SU-DHL-6 (cell line): ENCODE data around the gene FEM1B.

ENCODE experiments used
- H2AFZ ChIP-seq: fragments of 200-600 bp; sonication (generic); 2 replicates; pipeline ENCODE4 v1.6.1; 2014; ENCODE audit warnings: low read depth, mild to moderate bottlenecking, moderate library complexity, mixed read lengths, antibody characterized with exemption, low read length; ENCODE audit not compliant: severe bottlenecking
- H3F3A ChIP-seq: fragments of 200-600 bp; shearing (Covaris generic); 2 replicates; pipeline ENCODE4 v1.6.0; 2016; ENCODE audit warnings: antibody characterized with exemption, mild to moderate bottlenecking; ENCODE audit not compliant: insufficient read depth
- H3K27ac ChIP-seq: fragments of 200-600 bp; sonication (generic); 2 replicates; pipeline ENCODE4 v1.5.1; 2016; ENCODE audit warnings: low read depth, mild to moderate bottlenecking, low read length, moderate library complexity, mixed read lengths
- H3K27me3 ChIP-seq: fragments of 200-600 bp; sonication (generic), shearing (Covaris generic); 2 replicates; pipeline ENCODE4 v1.6.0; 2014; ENCODE audit warnings: mild to moderate bottlenecking, low read length
- H3K36me3 ChIP-seq: fragments of 200-600 bp; sonication (generic); 2 replicates; pipeline ENCODE4 v1.6.1; 2014; ENCODE audit warnings: mild to moderate bottlenecking, low read length, mixed read lengths
- H3K4me2 ChIP-seq: fragments of 300-600, 200-600 bp; shearing (Covaris generic), sonication (generic); 2 replicates; pipeline ENCODE4 v1.6.0; 2014; ENCODE audit warnings: low read length, low read depth, mild to moderate bottlenecking; ENCODE audit not compliant: poor library complexity, severe bottlenecking
- H3K4me3 ChIP-seq: fragments of 200-600 bp; sonication (generic); 2 replicates; pipeline ENCODE4 v1.5.1; 2014; ENCODE audit warnings: antibody characterized with exemption, low read length, mild to moderate bottlenecking, mixed read lengths; ENCODE audit not compliant: insufficient read depth, poor library complexity, severe bottlenecking
- H3K79me2 ChIP-seq: fragments of 200-600 bp; sonication (generic); 2 replicates; pipeline ENCODE4 v1.6.1; 2014; ENCODE audit warnings: mild to moderate bottlenecking, low read length, moderate library complexity; ENCODE audit not compliant: insufficient read depth
- H3K9ac ChIP-seq: fragments of 200-600 bp; sonication (generic); 2 replicates; pipeline ENCODE4 v1.7.0; 2014; ENCODE audit warnings: mild to moderate bottlenecking, low read length
- H3K9me2 ChIP-seq: fragments of 200-600 bp; sonication (generic); replicated peaks from 2 replicates; pipeline ENCODE4 v1.6.1; 2014; ENCODE audit warnings: low read length; ENCODE audit not compliant: insufficient read depth
- H3K9me3 ChIP-seq: fragments of 200-600 bp; sonication (generic); 2 replicates; pipeline ENCODE4 v1.6.1; 2014; ENCODE audit warnings: low read length, mixed read lengths; ENCODE audit not compliant: insufficient read depth
- H4K20me1 ChIP-seq: fragments of 200-600 bp; sonication (generic); 2 replicates; pipeline ENCODE4 v1.6.1; 2014; ENCODE audit warnings: low read depth, mild to moderate bottlenecking, antibody characterized with exemption, low read length, moderate library complexity, mixed read lengths
- EZH2phosphoT487 ChIP-seq: fragments of 200-600 bp; sonication (generic), shearing (Covaris generic); conservative IDR thresholded peaks from 2 replicates; pipeline ENCODE4 v1.6.1; 2018; ENCODE audit warnings: mild to moderate bottlenecking, antibody characterized with exemption, low read length, moderate library complexity, mixed read lengths
- TF ChIP-seq, protein P1 (sequence below): fragments of 200-600 bp; sonication (generic); IDR thresholded peaks from one replicate; pipeline ENCODE4 v1.5.1; 2017; ENCODE audit warnings: antibody characterized with exemption, mild to moderate bottlenecking, low read length, moderate library complexity; ENCODE audit not compliant: insufficient read depth, poor library complexity, severe bottlenecking

The FEM1B gene

DNA sequence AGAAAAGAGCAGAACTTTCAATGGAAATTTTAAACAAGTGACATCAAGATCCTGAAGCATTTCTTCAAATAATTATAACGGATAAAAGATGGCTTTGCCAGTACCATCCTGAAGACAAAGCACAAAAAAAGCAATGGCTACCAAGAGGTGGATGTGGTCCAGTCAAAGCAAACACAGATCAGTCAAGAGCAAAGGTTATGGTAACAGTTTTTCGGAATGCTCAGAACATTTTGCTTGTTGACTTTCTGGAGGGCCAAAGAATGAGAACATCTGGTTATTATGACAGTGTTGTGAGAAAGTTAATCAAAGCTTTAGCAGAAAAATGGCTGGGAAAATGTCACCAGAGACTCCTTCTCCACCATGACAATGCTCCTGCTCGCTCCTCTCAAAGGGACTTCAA is 31.5 kb downstream of the FEM1B start:
- no peak overlapping the region for H3K9ac ChIP-seq
- TF ChIP-seq, protein P1, sequence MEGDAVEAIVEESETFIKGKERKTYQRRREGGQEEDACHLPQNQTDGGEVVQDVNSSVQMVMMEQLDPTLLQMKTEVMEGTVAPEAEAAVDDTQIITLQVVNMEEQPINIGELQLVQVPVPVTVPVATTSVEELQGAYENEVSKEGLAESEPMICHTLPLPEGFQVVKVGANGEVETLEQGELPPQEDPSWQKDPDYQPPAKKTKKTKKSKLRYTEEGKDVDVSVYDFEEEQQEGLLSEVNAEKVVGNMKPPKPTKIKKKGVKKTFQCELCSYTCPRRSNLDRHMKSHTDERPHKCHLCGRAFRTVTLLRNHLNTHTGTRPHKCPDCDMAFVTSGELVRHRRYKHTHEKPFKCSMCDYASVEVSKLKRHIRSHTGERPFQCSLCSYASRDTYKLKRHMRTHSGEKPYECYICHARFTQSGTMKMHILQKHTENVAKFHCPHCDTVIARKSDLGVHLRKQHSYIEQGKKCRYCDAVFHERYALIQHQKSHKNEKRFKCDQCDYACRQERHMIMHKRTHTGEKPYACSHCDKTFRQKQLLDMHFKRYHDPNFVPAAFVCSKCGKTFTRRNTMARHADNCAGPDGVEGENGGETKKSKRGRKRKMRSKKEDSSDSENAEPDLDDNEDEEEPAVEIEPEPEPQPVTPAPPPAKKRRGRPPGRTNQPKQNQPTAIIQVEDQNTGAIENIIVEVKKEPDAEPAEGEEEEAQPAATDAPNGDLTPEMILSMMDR, result no peak
- TF ChIP-seq EZH2phosphoT487, result no peak
- H3K9me3 ChIP-seq, result no peaks in the 10 kb centered on the region
- no peak overlapping the region for H3K27ac ChIP-seq
- no peaks in the 10 kb centered on the region for H3K9me2 ChIP-seq
- no peak overlapping the region for H3K4me2 ChIP-seq
- H2AFZ ChIP-seq, result no peak overlapping the region
- H3F3A ChIP-seq, result no peaks in the 10 kb centered on the region
- H3K79me2 ChIP-seq, result no peaks in the 10 kb centered on the region
- H3K36me3 ChIP-seq, result no peaks in the 10 kb centered on the region
- H3K27me3 ChIP-seq, result no peaks in the 10 kb centered on the region
- no peaks in the 10 kb centered on the region for H4K20me1 ChIP-seq
- H3K4me3 ChIP-seq, result no peak overlapping the region

DNA sequence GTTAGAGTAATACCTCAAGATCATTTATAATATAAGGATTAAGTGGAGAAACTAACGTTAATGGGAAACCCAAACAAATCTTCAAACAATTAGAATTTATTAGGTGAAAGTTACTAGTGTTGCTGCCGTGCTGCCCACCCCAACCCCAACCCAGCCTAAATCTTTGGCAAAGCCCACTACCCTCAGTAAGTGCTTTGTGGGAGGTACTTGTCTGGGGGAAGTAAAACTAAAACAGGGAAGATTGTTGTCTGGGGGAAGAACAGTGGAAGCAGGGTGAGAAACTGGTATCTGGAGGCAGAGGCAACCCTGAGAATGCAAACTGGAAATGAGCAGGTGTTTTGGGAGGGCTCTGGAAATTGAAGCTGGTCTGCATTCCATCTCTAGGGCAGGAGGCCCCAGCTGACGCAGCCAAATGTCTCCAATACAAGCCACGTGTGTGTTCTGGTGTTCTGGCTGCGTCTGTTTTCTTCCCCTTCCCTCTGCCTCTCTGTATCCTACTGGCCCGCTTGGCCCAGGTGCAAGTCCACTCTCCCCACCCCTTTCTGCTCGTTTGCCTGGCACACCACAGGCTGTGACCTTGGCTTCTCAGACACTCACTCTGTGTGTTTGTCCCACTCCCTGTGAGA is 32.7 kb downstream of the FEM1B start:
- H3K79me2 ChIP-seq, result no peaks in the 10 kb centered on the region
- no peak overlapping the region for H2AFZ ChIP-seq
- H3K9me3 ChIP-seq, result no peaks in the 10 kb centered on the region
- H3F3A ChIP-seq, result no peaks in the 10 kb centered on the region
- no peaks in the 10 kb centered on the region for H3K9me2 ChIP-seq
- H3K4me2 ChIP-seq, result no peak overlapping the region
- no peak overlapping the region for H3K4me3 ChIP-seq
- no peaks in the 10 kb centered on the region for H3K36me3 ChIP-seq
- TF ChIP-seq EZH2phosphoT487, result no peak
- TF ChIP-seq, protein P1, result no peak
- H3K9ac ChIP-seq, result no peak overlapping the region
- H4K20me1 ChIP-seq, result no peaks in the 10 kb centered on the region
- H3K27me3 ChIP-seq, result no peaks in the 10 kb centered on the region
- no peak overlapping the region for H3K27ac ChIP-seq

- no peaks in the 10 kb centered on the region for H3K9me3 ChIP-seq
- no peaks in the 10 kb centered on the region for H3K9me2 ChIP-seq
- no peaks in the 10 kb centered on the region for H3K79me2 ChIP-seq
- no peak overlapping the region for H3K4me3 ChIP-seq
- no peaks in the 10 kb centered on the region for H3F3A ChIP-seq
- H4K20me1 ChIP-seq, result no peaks in the 10 kb centered on the region
- TF ChIP-seq, protein P1, result no peak
- TF ChIP-seq EZH2phosphoT487, result no peak
- H3K27me3 ChIP-seq, result no peaks in the 10 kb centered on the region
- H2AFZ ChIP-seq, result no peak overlapping the region
- no peaks in the 10 kb centered on the region for H3K36me3 ChIP-seq
- no peak overlapping the region for H3K27ac ChIP-seq
- H3K9ac ChIP-seq, result no peak overlapping the region
- no peak overlapping the region for H3K4me2 ChIP-seq
These were observed 33.4 kb downstream of the FEM1B start for GRCh38 chr15:68310804-68311463.
